HepG2 (cell line): ENCODE measurements around the gene TMEM80.

Source experiments
- ELF1 ChIP-seq: sonication (generic); formaldehyde crosslinking; IDR thresholded peaks from 2 replicates; pipeline ENCODE4 v1.4.0; 2020; ENCODE audit warnings: missing genetic modification reagents
- HMGXB4 ChIP-seq, 2 experiments: sonication (generic) in 1 of 2; formaldehyde crosslinking in 1 of 2; IDR thresholded peaks; 2 replicates each; pipeline versions ENCODE4 v1.4.0 to v1.6.1; 2018 to 2020; ENCODE audit warnings: missing genetic modification reagents in 2 of 2, borderline replicate concordance in 1 of 2, low read depth in 1 of 2, mild to moderate bottlenecking in 1 of 2, missing biosample characterization in 1 of 2
- RFX5 ChIP-seq: IDR thresholded peaks from 2 replicates; pipeline ENCODE4 v1.6.1; 2011; ENCODE audit warnings: low read depth, low read length, improper control_type of control experiment
- ZNF232 ChIP-seq: sonication (generic); formaldehyde crosslinking; IDR thresholded peaks from 2 replicates; pipeline ENCODE4 v1.4.0; 2020; ENCODE audit warnings: missing genetic modification reagents, borderline replicate concordance
- TF ChIP-seq, protein P1 (sequence below), 2 experiments: sonication (generic) in 1 of 2; formaldehyde crosslinking in 1 of 2; IDR thresholded peaks; 2 replicates each; pipeline versions ENCODE4 v1.5.1 to v1.6.1; 2011 to 2020; ENCODE audit warnings: borderline replicate concordance in 1 of 2, low read depth in 1 of 2, low read length in 1 of 2, mild to moderate bottlenecking in 1 of 2, missing genetic modification reagents in 1 of 2, moderate library complexity in 1 of 2
- TF ChIP-seq, protein P2 (sequence below): sonication (generic); formaldehyde crosslinking; IDR thresholded peaks from 2 replicates; pipeline ENCODE4 v1.4.0; 2020; ENCODE audit warnings: missing genetic modification reagents, borderline replicate concordance
- TF ChIP-seq, protein P3 (sequence below): sonication (generic); formaldehyde crosslinking; IDR thresholded peaks from one replicate; pipeline ENCODE4 v1.5.1; 2020; ENCODE audit warnings: mild to moderate bottlenecking, missing genetic modification reagents; ENCODE audit errors: not compliant biosample characterization

- TF ChIP-seq, protein P1, sequence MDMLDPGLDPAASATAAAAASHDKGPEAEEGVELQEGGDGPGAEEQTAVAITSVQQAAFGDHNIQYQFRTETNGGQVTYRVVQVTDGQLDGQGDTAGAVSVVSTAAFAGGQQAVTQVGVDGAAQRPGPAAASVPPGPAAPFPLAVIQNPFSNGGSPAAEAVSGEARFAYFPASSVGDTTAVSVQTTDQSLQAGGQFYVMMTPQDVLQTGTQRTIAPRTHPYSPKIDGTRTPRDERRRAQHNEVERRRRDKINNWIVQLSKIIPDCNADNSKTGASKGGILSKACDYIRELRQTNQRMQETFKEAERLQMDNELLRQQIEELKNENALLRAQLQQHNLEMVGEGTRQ (IDR thresholded peaks at IDR 0.05; ENCODE audit: low read depth, low read length), result no peak
- TF ChIP-seq, protein P1 (CRISPR knock-in tag; IDR thresholded peaks at IDR 0.05; ENCODE audit: borderline replicate concordance), result no peak
- TF ChIP-seq RFX5 (no peak), HMGXB4 (CRISPR knock-in tag; IDR thresholded peaks at IDR 0.05; ENCODE audit: borderline replicate concordance in 1 of 2, low read depth in 1 of 2) (no peak), ZNF232 (CRISPR knock-in tag) (no peak), ELF1 (CRISPR knock-in tag) (no peak)
- TF ChIP-seq, protein P2, sequence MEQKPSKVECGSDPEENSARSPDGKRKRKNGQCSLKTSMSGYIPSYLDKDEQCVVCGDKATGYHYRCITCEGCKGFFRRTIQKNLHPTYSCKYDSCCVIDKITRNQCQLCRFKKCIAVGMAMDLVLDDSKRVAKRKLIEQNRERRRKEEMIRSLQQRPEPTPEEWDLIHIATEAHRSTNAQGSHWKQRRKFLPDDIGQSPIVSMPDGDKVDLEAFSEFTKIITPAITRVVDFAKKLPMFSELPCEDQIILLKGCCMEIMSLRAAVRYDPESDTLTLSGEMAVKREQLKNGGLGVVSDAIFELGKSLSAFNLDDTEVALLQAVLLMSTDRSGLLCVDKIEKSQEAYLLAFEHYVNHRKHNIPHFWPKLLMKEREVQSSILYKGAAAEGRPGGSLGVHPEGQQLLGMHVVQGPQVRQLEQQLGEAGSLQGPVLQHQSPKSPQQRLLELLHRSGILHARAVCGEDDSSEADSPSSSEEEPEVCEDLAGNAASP (CRISPR knock-in tag), result no peak
- TF ChIP-seq, protein P3, sequence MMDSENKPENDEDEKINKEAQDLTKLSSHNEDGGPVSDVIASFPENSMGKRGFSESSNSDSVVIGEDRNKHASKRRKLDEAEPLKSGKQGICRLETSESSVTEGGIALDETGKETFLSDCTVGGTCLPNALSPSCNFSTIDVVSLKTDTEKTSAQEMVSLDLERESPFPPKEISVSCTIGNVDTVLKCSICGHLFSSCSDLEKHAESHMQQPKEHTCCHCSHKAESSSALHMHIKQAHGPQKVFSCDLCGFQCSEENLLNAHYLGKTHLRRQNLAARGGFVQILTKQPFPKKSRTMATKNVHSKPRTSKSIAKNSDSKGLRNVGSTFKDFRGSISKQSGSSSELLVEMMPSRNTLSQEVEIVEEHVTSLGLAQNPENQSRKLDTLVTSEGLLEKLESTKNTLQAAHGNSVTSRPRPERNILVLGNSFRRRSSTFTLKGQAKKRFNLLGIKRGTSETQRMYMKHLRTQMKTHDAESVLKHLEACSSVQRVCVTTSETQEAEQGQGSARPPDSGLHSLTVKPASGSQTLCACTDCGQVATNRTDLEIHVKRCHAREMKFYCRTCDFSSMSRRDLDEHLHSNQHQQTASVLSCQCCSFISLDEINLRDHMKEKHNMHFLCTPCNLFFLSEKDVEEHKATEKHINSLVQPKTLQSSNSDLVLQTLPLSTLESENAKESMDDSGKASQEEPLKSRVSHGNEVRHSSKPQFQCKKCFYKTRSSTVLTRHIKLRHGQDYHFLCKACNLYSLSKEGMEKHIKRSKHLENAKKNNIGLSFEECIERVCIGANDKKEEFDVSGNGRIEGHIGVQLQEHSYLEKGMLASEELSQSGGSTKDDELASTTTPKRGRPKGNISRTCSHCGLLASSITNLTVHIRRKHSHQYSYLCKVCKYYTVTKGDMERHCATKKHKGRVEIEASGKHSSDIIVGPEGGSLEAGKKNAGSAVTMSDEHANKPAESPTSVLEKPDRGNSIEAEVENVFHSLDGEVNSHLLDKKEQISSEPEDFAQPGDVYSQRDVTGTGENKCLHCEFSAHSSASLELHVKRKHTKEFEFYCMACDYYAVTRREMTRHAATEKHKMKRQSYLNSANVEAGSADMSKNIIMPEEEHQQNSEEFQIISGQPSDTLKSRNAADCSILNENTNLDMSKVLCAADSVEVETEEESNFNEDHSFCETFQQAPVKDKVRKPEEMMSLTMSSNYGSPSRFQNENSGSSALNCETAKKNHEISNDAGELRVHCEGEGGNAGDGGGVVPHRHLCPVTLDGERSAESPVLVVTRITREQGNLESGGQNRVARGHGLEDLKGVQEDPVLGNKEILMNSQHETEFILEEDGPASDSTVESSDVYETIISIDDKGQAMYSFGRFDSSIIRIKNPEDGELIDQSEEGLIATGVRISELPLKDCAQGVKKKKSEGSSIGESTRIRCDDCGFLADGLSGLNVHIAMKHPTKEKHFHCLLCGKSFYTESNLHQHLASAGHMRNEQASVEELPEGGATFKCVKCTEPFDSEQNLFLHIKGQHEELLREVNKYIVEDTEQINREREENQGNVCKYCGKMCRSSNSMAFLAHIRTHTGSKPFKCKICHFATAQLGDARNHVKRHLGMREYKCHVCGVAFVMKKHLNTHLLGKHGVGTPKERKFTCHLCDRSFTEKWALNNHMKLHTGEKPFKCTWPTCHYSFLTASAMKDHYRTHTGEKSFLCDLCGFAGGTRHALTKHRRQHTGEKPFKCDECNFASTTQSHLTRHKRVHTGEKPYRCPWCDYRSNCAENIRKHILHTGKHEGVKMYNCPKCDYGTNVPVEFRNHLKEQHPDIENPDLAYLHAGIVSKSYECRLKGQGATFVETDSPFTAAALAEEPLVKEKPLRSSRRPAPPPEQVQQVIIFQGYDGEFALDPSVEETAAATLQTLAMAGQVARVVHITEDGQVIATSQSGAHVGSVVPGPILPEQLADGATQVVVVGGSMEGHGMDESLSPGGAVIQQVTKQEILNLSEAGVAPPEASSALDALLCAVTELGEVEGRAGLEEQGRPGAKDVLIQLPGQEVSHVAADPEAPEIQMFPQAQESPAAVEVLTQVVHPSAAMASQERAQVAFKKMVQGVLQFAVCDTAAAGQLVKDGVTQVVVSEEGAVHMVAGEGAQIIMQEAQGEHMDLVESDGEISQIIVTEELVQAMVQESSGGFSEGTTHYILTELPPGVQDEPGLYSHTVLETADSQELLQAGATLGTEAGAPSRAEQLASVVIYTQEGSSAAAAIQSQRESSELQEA, result no peak
Observed at GRCh38 chr11:656866-657265, 38.8 kb upstream of the TMEM80 start.
